Smooth muscle cell (in vitro differentiated cells): Measurements from ENCODE around the gene PRKAG2. TPM values are rescaled to one million over a fixed set of nuclear protein-coding genes. Genes with fewer than 3 reads are reported as not detected.

Source experiments
- DNase-seq: peaks from one replicate; lab custom pipeline; 2025; ENCODE audit not compliant: unreplicated experiment; lab: John Stamatoyannopoulos, UW
- H2AFZ ChIP-seq: fragments of 200-600 bp; sonication (generic); 2 replicates; pipeline ENCODE4 v1.6.0; 2016; ENCODE audit warnings: antibody characterized with exemption, low read depth, mild to moderate bottlenecking
- H3F3A ChIP-seq: fragments of 200-600 bp; sonication (generic); 2 replicates; pipeline ENCODE4 v1.6.0; 2017; ENCODE audit warnings: antibody characterized with exemption, low read depth
- H3K27ac ChIP-seq: fragments of 200-600 bp; sonication (generic); 2 replicates; pipeline ENCODE4 v1.5.1; 2016; ENCODE audit warnings: low read depth, mild to moderate bottlenecking
- H3K27me3 ChIP-seq: fragments of 200-600 bp; sonication (generic); 2 replicates; pipeline ENCODE4 v1.6.1; 2016; ENCODE audit warnings: low read depth, mild to moderate bottlenecking
- H3K36me3 ChIP-seq: fragments of 200-600 bp; sonication (generic); 2 replicates; pipeline ENCODE4 v1.5.1; 2016; ENCODE audit warnings: low read depth
- H3K4me1 ChIP-seq: fragments of 200-600 bp; sonication (generic); 2 replicates; pipeline ENCODE4 v1.5.1; 2016; ENCODE audit warnings: low read depth
- H3K4me2 ChIP-seq: fragments of 200-600 bp; sonication (generic); 2 replicates; pipeline ENCODE4 v1.6.0; 2016; ENCODE audit warnings: mild to moderate bottlenecking
- H3K4me3 ChIP-seq: fragments of 200-600 bp; sonication (generic); 2 replicates; pipeline ENCODE4 v1.5.1; 2016; ENCODE audit warnings: mild to moderate bottlenecking
- H3K79me2 ChIP-seq: fragments of 200-600 bp; sonication (generic); 2 replicates; pipeline ENCODE4 v1.6.0; 2016; ENCODE audit warnings: low read depth, mild to moderate bottlenecking
- H3K9ac ChIP-seq: fragments of 200-600 bp; sonication (generic); 2 replicates; pipeline ENCODE4 v1.6.0; 2016; ENCODE audit warnings: low read depth
- H3K9me3 ChIP-seq: fragments of 200-600 bp; sonication (generic); replicated peaks from 2 replicates; pipeline ENCODE4 v1.5.1; 2016; ENCODE audit warnings: low read depth
- H4K20me1 ChIP-seq: fragments of 200-600 bp; sonication (generic); 2 replicates; pipeline ENCODE4 v1.6.0; 2016; ENCODE audit warnings: low read depth
- CTCF ChIP-seq: fragments of 200-600 bp; sonication (generic); IDR thresholded peaks from 2 replicates; pipeline ENCODE4 v1.5.1; 2017; ENCODE audit warnings: borderline replicate concordance, mild to moderate bottlenecking, antibody characterized with exemption; ENCODE audit not compliant: insufficient read depth, poor library complexity, severe bottlenecking
- WGBS: methylation state at CpG from one replicate; pipeline ENCODE4 v1.1.7; 2016; ENCODE audit warnings: low lambda C conversion rate; 5-methylcytosine and 5-hydroxymethylcytosine counted together
- polyA plus RNA-seq: library from polyadenylated mRNA; unstranded; fragments of >200 nt; fragmentation: Nextera tagmentation; extraction: Ambion mirVana; gene quantifications from 2 replicates; pipeline ENCODE4 v1.2.1, GENCODE V29; 2016
- total RNA-seq: library from RNA; depleted of rRNA; stranded (reverse); fragments of >200 nt; gene quantifications from 2 replicates; pipeline ENCODE4 v1.2.3, GENCODE V29; 2014

The PRKAG2 gene
- total and polyA plus RNA-seq, 2 experiments from 2014 or later: 3.5 to 3.9 TPM

- Histone ChIP-seq H3K27ac (no peak overlapping the region), H3F3A (no peaks in the 10 kb centered on the region), H2AFZ (no peak overlapping the region), H3K27me3 (no peaks in the 10 kb centered on the region), H3K9me3 (no peaks in the 10 kb centered on the region), H3K79me2 (no peaks in the 10 kb centered on the region), H3K4me1 (no peaks in the 10 kb centered on the region), H3K36me3 (no peaks in the 10 kb centered on the region), H3K9ac (no peak overlapping the region), H4K20me1 (no peaks in the 10 kb centered on the region), H3K4me2 (no peak overlapping the region), H3K4me3 (no peak overlapping the region)
- 89% methylated on average over 25 of the region's 25 CpGs for WGBS
- no peak for TF ChIP-seq CTCF
- DNase-seq: no peak
Observed at GRCh38 chr7:151711906-151712809, 164.8 kb downstream of the PRKAG2 start.

- no peaks in the 10 kb centered on the region for H3K79me2 ChIP-seq
- no peak overlapping the region for H2AFZ ChIP-seq
- no peaks in the 10 kb centered on the region for H4K20me1 ChIP-seq
- H3K27me3 ChIP-seq: no peaks in the 10 kb centered on the region
- whole genome bisulfite sequencing: 100% methylated on average over 3 of the region's 3 CpGs
- TF ChIP-seq CTCF: no peak
- no peak overlapping the region for H3K4me2 ChIP-seq
- no peaks in the 10 kb centered on the region for H3K36me3 ChIP-seq
- no peaks in the 10 kb centered on the region for H3F3A ChIP-seq
- H3K4me1 ChIP-seq: no peaks in the 10 kb centered on the region
- no peak overlapping the region for H3K4me3 ChIP-seq
- no peak overlapping the region for H3K9ac ChIP-seq
- H3K9me3 ChIP-seq: no peaks in the 10 kb centered on the region
- no peak overlapping the region for H3K27ac ChIP-seq
- no peak for DNase-seq
Observed at GRCh38 chr7:151711435-151711872, 165.5 kb downstream of the PRKAG2 start.

- Histone ChIP-seq H3K4me1 (peaks cover under 1% of the 10 kb centered on the region), H3F3A (no peaks in the 10 kb centered on the region), H3K9me3 (no peaks in the 10 kb centered on the region), H3K4me2 (no peak overlapping the region), H3K9ac (no peak overlapping the region), H3K4me3 (no peak overlapping the region), H2AFZ (no peak overlapping the region), H3K27me3 (no peaks in the 10 kb centered on the region), H3K36me3 (no peaks in the 10 kb centered on the region), H4K20me1 (no peaks in the 10 kb centered on the region), H3K27ac (no peak overlapping the region), H3K79me2 (no peaks in the 10 kb centered on the region)
- 94% methylated on average over 4 of the region's 4 CpGs for WGBS
- no peak for TF ChIP-seq CTCF
- DNase-seq: no peak
Observed at GRCh38 chr7:151710646-151711434, 166.1 kb downstream of the PRKAG2 start.
